ENCODE results near the gene ARL6IP5. TPM values are rescaled to one million over a fixed set of nuclear protein-coding genes. Genes with fewer than 3 reads are reported as not detected.

The ARL6IP5 gene
- polyA plus RNA-seq, 3 donors, result 69.3 to 458 (median 430) TPM

GRCh38 chr3:69104586-69104985 lies 19.8 kb downstream of the ARL6IP5 start:
- Histone ChIP-seq H3K4me1 (ENCODE audit: control insufficient read depth in 1 of 2, insufficient read depth in 2 of 2, low read length in 2 of 2) (peaks cover 20 to 38% of the 10 kb centered on the region in 2 donors), H3K79me2 (ENCODE audit: insufficient read depth, low read length) (peaks cover 57% of the 10 kb centered on the region), H2AFZ (ENCODE audit: insufficient read depth, low read depth, low read length, poor library complexity, severe bottlenecking) (no peak overlapping the region), H4K20me1 (ENCODE audit: insufficient read depth, low read length) (peaks cover 56% of the 10 kb centered on the region), H3K27ac (ENCODE audit: low read depth in 1 of 2, low read length in 2 of 2) (peak overlapping the region in 1 of 2 donors; percentile 47), H3K4me2 (replicated peaks; ENCODE audit: extremely low read depth, low read length, poor library complexity, severe bottlenecking) (no peak overlapping the region), H3K9me3 (replicated peaks in 1 of 2; ENCODE audit: control insufficient read depth in 1 of 2, insufficient read depth in 1 of 2, low read length in 2 of 2) (no peaks in the 10 kb centered on the region), H3K9ac (ENCODE audit: insufficient read depth, low read length, poor library complexity, severe bottlenecking) (no peak overlapping the region), H3K27me3 (ENCODE audit: control insufficient read depth in 2 of 2, insufficient read depth in 2 of 2, low read length in 2 of 2) (no peaks in the 10 kb centered on the region), H3K4me3 (replicated peaks in 1 of 3; ENCODE audit: low read depth in 2 of 3, low read length in 3 of 3) (no peak overlapping the region), H3K36me3 (replicated peaks in 1 of 2; ENCODE audit: control insufficient read depth in 1 of 2, insufficient read depth in 2 of 2, low read length in 2 of 2) (peaks cover 35 to 68% of the 10 kb centered on the region in 2 donors)
- Mint-ChIP-seq H3K36me3 (peaks cover 38 to 46% of the 10 kb centered on the region in 2 donors), H3K27me3 (ENCODE audit: low read depth in 3 of 3) (no peaks in the 10 kb centered on the region), H3K4me1 (peaks cover 41% of the 10 kb centered on the region), H3K4me3 (no peak overlapping the region), H3K27ac (peak overlapping the region in 6 of 7 donors; percentile 7 to 55 (median 42)), H3K9me3 (peaks cover 0 to 2% (median 0%) of the 10 kb centered on the region in 7 donors)
- TF ChIP-seq, protein P1, sequence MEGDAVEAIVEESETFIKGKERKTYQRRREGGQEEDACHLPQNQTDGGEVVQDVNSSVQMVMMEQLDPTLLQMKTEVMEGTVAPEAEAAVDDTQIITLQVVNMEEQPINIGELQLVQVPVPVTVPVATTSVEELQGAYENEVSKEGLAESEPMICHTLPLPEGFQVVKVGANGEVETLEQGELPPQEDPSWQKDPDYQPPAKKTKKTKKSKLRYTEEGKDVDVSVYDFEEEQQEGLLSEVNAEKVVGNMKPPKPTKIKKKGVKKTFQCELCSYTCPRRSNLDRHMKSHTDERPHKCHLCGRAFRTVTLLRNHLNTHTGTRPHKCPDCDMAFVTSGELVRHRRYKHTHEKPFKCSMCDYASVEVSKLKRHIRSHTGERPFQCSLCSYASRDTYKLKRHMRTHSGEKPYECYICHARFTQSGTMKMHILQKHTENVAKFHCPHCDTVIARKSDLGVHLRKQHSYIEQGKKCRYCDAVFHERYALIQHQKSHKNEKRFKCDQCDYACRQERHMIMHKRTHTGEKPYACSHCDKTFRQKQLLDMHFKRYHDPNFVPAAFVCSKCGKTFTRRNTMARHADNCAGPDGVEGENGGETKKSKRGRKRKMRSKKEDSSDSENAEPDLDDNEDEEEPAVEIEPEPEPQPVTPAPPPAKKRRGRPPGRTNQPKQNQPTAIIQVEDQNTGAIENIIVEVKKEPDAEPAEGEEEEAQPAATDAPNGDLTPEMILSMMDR (IDR thresholded peaks at IDR 0.05), result no peak
- WGBS (ENCODE audit: insufficient coverage), result no CpG with 5 or more reads among the region's 8 CpGs
- intact Hi-C loops (cut with micrococcal nuclease), result no loop called here
- no peak for DNase-seq

- H3K27ac Mint-ChIP-seq, result peak overlapping the region in 6 of 7 donors; percentile 30 to 81 (median 62)
- Histone ChIP-seq H3K4me2 (replicated peaks; ENCODE audit: extremely low read depth, low read length, poor library complexity, severe bottlenecking) (peak overlapping the region; percentile 22), H3K4me3 (replicated peaks in 1 of 3; ENCODE audit: low read depth in 2 of 3, low read length in 3 of 3) (peak overlapping the region in 1 of 3 experiments; percentile 1), H3K4me1 (ENCODE audit: control insufficient read depth in 1 of 2, insufficient read depth in 2 of 2, low read length in 2 of 2) (peaks cover 20 to 30% of the 10 kb centered on the region in 2 donors), H2AFZ (ENCODE audit: insufficient read depth, low read depth, low read length, poor library complexity, severe bottlenecking) (no peak overlapping the region), H3K27ac (ENCODE audit: low read depth in 1 of 2, low read length in 2 of 2) (peak overlapping the region in 1 of 2 donors; percentile 47), H3K9me3 (replicated peaks in 1 of 2; ENCODE audit: control insufficient read depth in 1 of 2, insufficient read depth in 1 of 2, low read length in 2 of 2) (no peaks in the 10 kb centered on the region), H3K9ac (ENCODE audit: insufficient read depth, low read length, poor library complexity, severe bottlenecking) (no peak overlapping the region), H3K79me2 (ENCODE audit: insufficient read depth, low read length) (peaks cover 49% of the 10 kb centered on the region), H4K20me1 (ENCODE audit: insufficient read depth, low read length) (peaks cover 49% of the 10 kb centered on the region), H3K36me3 (replicated peaks in 1 of 2; ENCODE audit: control insufficient read depth in 1 of 2, insufficient read depth in 2 of 2, low read length in 2 of 2) (peaks cover 35 to 60% of the 10 kb centered on the region in 2 donors), H3K27me3 (ENCODE audit: control insufficient read depth in 2 of 2, insufficient read depth in 2 of 2, low read length in 2 of 2) (no peaks in the 10 kb centered on the region)
- peak overlapping the region in 1 of 2 donors; percentile 26 for H3K4me3 Mint-ChIP-seq
- H3K9me3 Mint-ChIP-seq, result peaks cover 0 to 2% (median 0%) of the 10 kb centered on the region in 7 donors
- no peak for DNase-seq
- peaks cover 37% of the 10 kb centered on the region for H3K4me1 Mint-ChIP-seq
- WGBS (ENCODE audit: insufficient coverage), result no CpG with 5 or more reads among the region's 3 CpGs
- H3K36me3 Mint-ChIP-seq, result peaks cover 35 to 40% of the 10 kb centered on the region in 2 donors
- H3K27me3 Mint-ChIP-seq (ENCODE audit: low read depth in 3 of 3), result no peaks in the 10 kb centered on the region
- intact Hi-C loops (cut with micrococcal nuclease), result no loop called here
- TF ChIP-seq, protein P1 (IDR thresholded peaks at IDR 0.05), result no peak
These were observed 20.6 kb downstream of the ARL6IP5 start for GRCh38 chr3:69105320-69105719.
